Brain microvascular endothelial cell (primary cell): Measurements from ENCODE around the gene PIP5K1A.

Source experiments
- DNase-seq: peaks from one replicate; pipeline ENCODE4 v3.0.0-alpha.2; 2020
- H3K27ac ChIP-seq: fragments of 250-450 bp; sonication (Bioruptor Pico); 2 replicates; pipeline ENCODE4 v1.5.1; 2020; ENCODE audit warnings: mild to moderate bottlenecking, moderate library complexity
- H3K27me3 ChIP-seq: fragments of 250-450 bp; sonication (Bioruptor Pico); replicated peaks from 2 replicates; pipeline ENCODE4 v1.5.1; 2020; ENCODE audit warnings: mild to moderate bottlenecking
- H3K36me3 ChIP-seq: fragments of 250-450 bp; sonication (Bioruptor Pico); replicated peaks from 2 replicates; pipeline ENCODE4 v1.5.1; 2020; ENCODE audit warnings: mild to moderate bottlenecking
- H3K4me3 ChIP-seq: 2 replicates; pipeline ENCODE4 v1.5.1; 2011; ENCODE audit warnings: low read depth, mild to moderate bottlenecking, control low read depth, low read length, moderate library complexity
- CTCF ChIP-seq: IDR thresholded peaks from 2 replicates; pipeline ENCODE4 v1.5.1; 2011; ENCODE audit warnings: low read depth, mild to moderate bottlenecking, moderate library complexity, low read length, control low read depth, inconsistent platforms; ENCODE audit errors: missing control alignments
- in situ Hi-C: cut with HindIII; loops from 2 replicates; pipeline ENCODE4 v1.10.0; 2017; ENCODE audit warnings: low sequenced_read_pairs, low pct_ligation_motif_present

The PIP5K1A gene

GRCh38 chr1:151290709-151291303 is 92.5 kb downstream of the PIP5K1A start:
- no peak overlapping the region for H3K4me3 ChIP-seq
- TF ChIP-seq CTCF = no peak
- in situ Hi-C loops = no loop called here
- H3K36me3 ChIP-seq = peaks cover 82% of the 10 kb centered on the region
- H3K27me3 ChIP-seq = no peaks in the 10 kb centered on the region
- H3K27ac ChIP-seq = no peak overlapping the region
- no peak for DNase-seq

GRCh38 chr1:151292207-151293030 is 94.1 kb downstream of the PIP5K1A start:
- Histone ChIP-seq H3K36me3 (peaks cover 79% of the 10 kb centered on the region), H3K4me3 (no peak overlapping the region), H3K27me3 (no peaks in the 10 kb centered on the region), H3K27ac (no peak overlapping the region)
- DNase-seq = no peak
- peak; percentile 20 for TF ChIP-seq CTCF
- in situ Hi-C loops = no loop called here

- H3K27ac ChIP-seq = no peak overlapping the region
- in situ Hi-C loops = no loop called here
- DNase-seq = no peak
- TF ChIP-seq CTCF = no peak
- no peaks in the 10 kb centered on the region for H3K27me3 ChIP-seq
- no peak overlapping the region for H3K4me3 ChIP-seq
- peaks cover 79% of the 10 kb centered on the region for H3K36me3 ChIP-seq
Observed at GRCh38 chr1:151293093-151293492, 94.7 kb downstream of the PIP5K1A start.

- no peak for TF ChIP-seq CTCF
- Histone ChIP-seq H3K27ac (no peak overlapping the region), H3K27me3 (no peaks in the 10 kb centered on the region), H3K36me3 (peaks cover 82% of the 10 kb centered on the region), H3K4me3 (no peak overlapping the region)
- DNase-seq = no peak
- in situ Hi-C loops = no loop called here
Observed at GRCh38 chr1:151294742-151295462, 96.5 kb downstream of the PIP5K1A start.
